ENCODE data around the gene HOXC11. TPM values are rescaled to one million over a fixed set of nuclear protein-coding genes. Genes with fewer than 3 reads are reported as not detected.

HOXC11 gene
- total RNA-seq, 2 donors from 2014 or later, result not detected

DNA sequence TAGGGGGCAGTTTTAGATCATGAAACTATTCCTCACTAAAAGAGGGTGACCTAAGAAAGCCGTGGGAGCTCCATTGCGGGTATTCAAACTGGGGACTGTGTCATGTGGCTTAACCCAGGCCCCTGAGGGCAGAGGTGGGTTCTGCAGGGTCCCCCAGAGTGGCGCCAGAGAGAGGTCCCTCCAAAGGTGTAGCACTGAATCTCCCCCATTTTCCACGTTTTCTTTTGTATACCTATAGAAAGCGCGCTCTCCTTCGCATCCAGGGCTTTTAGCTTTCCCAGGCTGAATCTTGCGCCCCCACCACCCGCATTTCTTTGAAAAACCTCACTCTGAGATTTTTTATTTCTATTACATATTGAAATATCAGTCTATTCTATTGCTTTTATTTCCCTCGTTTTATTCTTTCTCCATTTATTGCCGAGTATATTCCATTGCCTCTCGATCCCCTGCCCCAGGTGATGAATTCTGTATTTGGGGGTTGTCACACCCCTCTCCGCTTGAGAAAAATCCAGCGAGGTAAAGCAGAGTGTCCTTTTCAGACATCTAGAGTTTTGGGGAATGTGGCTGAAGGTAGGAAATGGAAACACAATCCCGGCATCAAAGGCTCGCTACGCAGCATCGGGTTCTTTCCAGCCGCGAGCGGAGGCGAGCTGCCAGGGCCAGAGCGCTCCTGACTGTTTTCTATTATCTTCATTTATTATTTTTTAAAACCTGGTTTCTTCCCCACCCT lies 35.2 kb upstream of the HOXC11 start:
- DNase-seq (ENCODE audit: low spot score), result no peak
- Histone ChIP-seq H3K36me3 (no peaks in the 10 kb centered on the region), H3K4me3 (no peak overlapping the region), H3K9me3 (no peaks in the 10 kb centered on the region), H3K27me3 (peaks cover 50 to 72% of the 10 kb centered on the region in 2 donors), H3K27ac (no peak overlapping the region), H3K4me1 (peaks cover 0 to 27% of the 10 kb centered on the region in 2 donors)
- TF ChIP-seq, protein P1, sequence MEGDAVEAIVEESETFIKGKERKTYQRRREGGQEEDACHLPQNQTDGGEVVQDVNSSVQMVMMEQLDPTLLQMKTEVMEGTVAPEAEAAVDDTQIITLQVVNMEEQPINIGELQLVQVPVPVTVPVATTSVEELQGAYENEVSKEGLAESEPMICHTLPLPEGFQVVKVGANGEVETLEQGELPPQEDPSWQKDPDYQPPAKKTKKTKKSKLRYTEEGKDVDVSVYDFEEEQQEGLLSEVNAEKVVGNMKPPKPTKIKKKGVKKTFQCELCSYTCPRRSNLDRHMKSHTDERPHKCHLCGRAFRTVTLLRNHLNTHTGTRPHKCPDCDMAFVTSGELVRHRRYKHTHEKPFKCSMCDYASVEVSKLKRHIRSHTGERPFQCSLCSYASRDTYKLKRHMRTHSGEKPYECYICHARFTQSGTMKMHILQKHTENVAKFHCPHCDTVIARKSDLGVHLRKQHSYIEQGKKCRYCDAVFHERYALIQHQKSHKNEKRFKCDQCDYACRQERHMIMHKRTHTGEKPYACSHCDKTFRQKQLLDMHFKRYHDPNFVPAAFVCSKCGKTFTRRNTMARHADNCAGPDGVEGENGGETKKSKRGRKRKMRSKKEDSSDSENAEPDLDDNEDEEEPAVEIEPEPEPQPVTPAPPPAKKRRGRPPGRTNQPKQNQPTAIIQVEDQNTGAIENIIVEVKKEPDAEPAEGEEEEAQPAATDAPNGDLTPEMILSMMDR (IDR thresholded peaks at IDR 0.05), result no peak

DNA sequence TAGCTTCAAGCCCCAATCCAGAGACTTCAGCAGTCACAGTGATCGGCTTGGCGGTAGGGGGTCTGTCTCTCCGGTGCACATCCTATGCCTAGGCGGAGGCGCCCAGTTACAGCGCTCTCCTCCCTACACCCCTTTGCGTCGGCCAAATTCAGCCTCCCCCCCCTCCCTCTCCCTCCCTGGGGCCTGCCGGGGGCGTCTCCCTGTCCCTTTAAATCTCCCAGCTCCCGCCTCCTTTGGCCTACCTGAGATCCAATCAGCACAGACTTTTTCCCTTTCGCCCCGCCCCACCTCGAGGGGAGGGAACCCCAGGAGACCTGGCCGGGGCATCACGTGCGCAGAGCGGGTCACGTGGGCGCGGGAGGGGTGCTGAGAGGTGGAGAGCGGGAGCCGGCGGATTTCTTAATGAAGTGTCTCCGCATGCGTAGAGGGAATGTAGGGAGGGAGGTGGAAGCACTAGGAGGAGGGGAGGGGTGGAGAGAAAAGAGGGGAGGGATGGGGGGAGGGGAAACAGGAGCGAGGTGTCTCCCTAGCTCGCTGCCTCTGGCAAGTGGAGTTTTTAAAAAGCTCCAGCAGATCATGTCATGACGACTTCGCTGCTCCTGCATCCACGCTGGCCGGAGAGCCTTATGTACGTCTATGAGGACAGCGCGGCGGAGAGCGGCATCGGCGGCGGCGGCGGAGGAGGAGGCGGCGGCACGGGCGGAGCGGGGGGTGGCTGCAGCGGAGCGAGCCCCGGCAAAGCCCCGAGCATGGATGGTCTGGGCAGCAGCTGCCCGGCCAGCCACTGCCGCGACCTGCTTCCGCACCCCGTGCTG lies 34.4 kb upstream of the HOXC11 start, which contains the start of gene HOXC13:
Gene HOXC13, plus strand, starts transcription at position 506 of the 815 bp plus-strand sequence. Its CDS starts 76 bp downstream, at position 582.
- Histone ChIP-seq H3K27me3 (peaks cover 50 to 78% of the 10 kb centered on the region in 2 donors), H3K4me3 (peak within 1 kb of the TSS in 1 of 2 donors; percentile 6), H3K27ac (no peak within 1 kb of the TSS), H3K36me3 (no peaks in the 10 kb centered on the region), H3K4me1 (peaks cover 0 to 27% of the 10 kb centered on the region in 2 donors), H3K9me3 (no peaks in the 10 kb centered on the region)
- TF ChIP-seq, protein P1 (IDR thresholded peaks at IDR 0.05), result no peak
- no peak for DNase-seq (ENCODE audit: low spot score)

DNA sequence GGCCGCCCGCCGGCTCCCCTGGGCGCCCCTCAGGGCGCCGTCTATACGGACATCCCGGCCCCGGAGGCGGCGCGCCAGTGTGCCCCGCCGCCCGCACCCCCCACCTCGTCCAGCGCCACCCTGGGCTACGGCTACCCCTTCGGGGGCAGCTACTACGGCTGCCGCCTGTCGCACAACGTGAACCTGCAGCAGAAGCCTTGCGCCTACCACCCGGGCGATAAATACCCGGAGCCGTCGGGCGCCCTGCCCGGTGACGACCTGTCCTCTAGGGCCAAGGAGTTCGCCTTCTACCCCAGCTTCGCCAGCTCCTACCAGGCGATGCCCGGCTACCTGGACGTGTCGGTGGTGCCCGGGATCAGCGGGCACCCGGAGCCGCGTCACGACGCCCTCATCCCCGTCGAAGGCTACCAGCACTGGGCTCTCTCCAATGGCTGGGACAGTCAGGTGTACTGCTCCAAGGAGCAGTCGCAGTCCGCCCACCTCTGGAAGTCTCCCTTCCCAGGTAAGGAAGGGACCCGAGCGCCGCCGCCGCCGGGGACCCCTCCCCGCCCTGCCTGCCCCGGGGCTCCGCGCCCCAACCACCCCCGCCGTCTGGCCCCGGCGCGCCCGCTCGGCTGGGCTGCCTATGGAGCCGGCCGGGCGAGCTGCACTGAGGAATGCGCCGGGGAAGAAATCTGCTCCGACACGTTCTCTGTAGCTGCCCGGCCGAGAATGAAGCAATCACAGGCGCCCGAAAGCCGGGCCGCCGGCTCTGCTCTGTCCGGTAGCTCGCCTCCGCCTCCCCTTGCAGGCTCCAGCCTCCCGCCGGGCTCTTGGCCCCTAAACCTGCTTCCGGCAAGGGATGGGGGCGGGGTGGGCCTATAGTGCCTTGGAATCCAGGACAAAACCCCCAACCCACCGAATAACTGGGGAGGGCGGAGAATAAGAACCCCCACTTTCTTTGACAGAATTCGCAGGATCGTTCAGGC lies 33.5 kb upstream of the HOXC11 start:
- TF ChIP-seq, protein P1 (IDR thresholded peaks at IDR 0.05), result no peak
- no peak overlapping the region for H3K27ac ChIP-seq
- peak overlapping the region in 1 of 2 donors; percentile 6 for H3K4me3 ChIP-seq
- H3K4me1 ChIP-seq, result peaks cover 0 to 27% of the 10 kb centered on the region in 2 donors
- no peak for DNase-seq (ENCODE audit: low spot score)
- no peaks in the 10 kb centered on the region for H3K36me3 ChIP-seq
- H3K27me3 ChIP-seq, result peaks cover 46 to 83% of the 10 kb centered on the region in 2 donors
- H3K9me3 ChIP-seq, result no peaks in the 10 kb centered on the region

DNA sequence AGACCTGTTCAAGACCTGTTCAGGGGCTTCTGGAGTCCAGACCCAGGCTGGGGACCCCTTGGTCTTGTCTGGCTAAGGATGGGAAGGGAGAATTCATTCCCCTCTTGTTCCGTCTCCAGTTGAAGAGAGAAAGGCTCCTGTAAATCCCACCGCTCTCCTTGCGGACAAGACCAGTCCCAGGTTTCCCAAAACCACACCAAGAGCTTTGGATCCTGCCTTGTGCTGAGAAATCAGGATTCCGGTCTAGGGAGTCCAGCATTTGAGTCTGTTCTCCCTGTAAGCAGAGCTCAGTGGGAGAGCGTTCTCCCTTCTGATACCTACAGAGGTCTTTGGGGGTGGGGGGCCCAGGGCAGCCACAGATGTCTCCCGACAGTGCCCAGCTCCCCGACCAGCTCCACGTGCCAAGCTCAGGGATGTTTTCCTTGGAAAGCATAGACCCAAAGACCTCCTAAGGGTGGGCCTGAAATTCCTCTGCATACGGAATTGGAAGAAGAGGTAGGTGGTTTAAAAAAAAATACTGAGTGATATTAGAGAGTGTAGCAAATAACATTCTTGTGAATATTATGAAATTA lies 32.4 kb upstream of the HOXC11 start:
- Histone ChIP-seq H3K4me3 (no peak overlapping the region), H3K27me3 (peaks cover 40 to 84% of the 10 kb centered on the region in 2 donors), H3K36me3 (no peaks in the 10 kb centered on the region), H3K4me1 (peaks cover 0 to 22% of the 10 kb centered on the region in 2 donors), H3K9me3 (no peaks in the 10 kb centered on the region), H3K27ac (no peak overlapping the region)
- TF ChIP-seq, protein P1 (IDR thresholded peaks at IDR 0.05), result no peak
- DNase-seq (ENCODE audit: low spot score), result no peak

DNA sequence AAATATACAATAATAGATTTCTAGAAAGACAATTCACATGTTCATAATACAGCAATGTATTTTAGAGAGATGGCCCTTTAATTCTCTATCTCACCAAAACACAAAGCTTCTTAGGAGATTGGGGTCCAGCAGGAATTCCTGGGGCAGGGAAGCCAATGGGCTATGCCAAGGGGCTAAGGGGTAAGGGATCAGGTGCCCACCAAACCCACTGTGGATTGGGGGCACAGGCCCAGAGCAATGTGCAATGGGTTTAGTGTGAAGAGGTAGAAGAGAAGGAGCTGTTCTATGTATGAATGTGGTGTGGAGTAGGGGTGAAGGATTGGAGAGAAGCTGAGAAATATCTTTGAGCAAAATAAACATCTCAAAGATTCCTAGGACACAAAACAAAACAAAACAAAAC lies 31.7 kb upstream of the HOXC11 start:
- DNase-seq (ENCODE audit: low spot score), result no peak
- Histone ChIP-seq H3K27me3 (peaks cover 40 to 77% of the 10 kb centered on the region in 2 donors), H3K36me3 (no peaks in the 10 kb centered on the region), H3K27ac (no peak overlapping the region), H3K9me3 (no peaks in the 10 kb centered on the region), H3K4me3 (no peak overlapping the region), H3K4me1 (peaks cover 0 to 18% of the 10 kb centered on the region in 2 donors)
- TF ChIP-seq, protein P1 (IDR thresholded peaks at IDR 0.05), result no peak

All from right atrium auricular region (tissue), 2 donors.